Measurements from ENCODE around the gene SLC7A10.

GRCh38 chr19:33205110-33205509 is 20.5 kb downstream of the SLC7A10 start:
- TF ChIP-seq CTCF (IDR thresholded peaks at IDR 0.05; ENCODE audit: poor library complexity, severe bottlenecking) (no peak), EZH2 (IDR thresholded peaks at IDR 0.05; ENCODE audit: borderline replicate concordance, insufficient read depth, low read length, poor library complexity, severe bottlenecking) (no peak), POLR2AphosphoS5 (IDR thresholded peaks at IDR 0.05) (no peak)

Data from neural cell (in vitro differentiated cells).